Spinal cord (tissue), 10 donors: ENCODE results near the gene CAPN11. TPM values are rescaled to one million over a fixed set of nuclear protein-coding genes. Genes with fewer than 3 reads are reported as not detected.

Experiments used
- DNase-seq, 6 donors: peaks; one replicate each; pipeline versions ENCODE4 v3.0.0 to v3.0.0-alpha.2; 2013 to 2015; ENCODE audit warnings: low spot score in 6 of 6, low read depth in 4 of 6
- H3K27ac ChIP-seq: one replicate; pipeline ENCODE4 v1.5.1; 2013; ENCODE audit warnings: low read depth, low read length, control low read depth
- H3K27me3 ChIP-seq: one replicate; pipeline ENCODE4 v1.6.1; 2013; ENCODE audit warnings: low read length; ENCODE audit not compliant: control insufficient read depth, insufficient read depth
- H3K36me3 ChIP-seq: one replicate; pipeline ENCODE4 v1.6.1; 2013; ENCODE audit warnings: low read length; ENCODE audit not compliant: control insufficient read depth, insufficient read depth
- H3K4me1 ChIP-seq: one replicate; pipeline ENCODE4 v1.6.1; 2013; ENCODE audit warnings: low read length; ENCODE audit not compliant: control insufficient read depth, insufficient read depth
- H3K4me3 ChIP-seq: one replicate; pipeline ENCODE4 v1.5.1; 2013; ENCODE audit warnings: low read depth, low read length, control low read depth
- H3K9me3 ChIP-seq: one replicate; pipeline ENCODE4 v1.6.1; 2013; ENCODE audit warnings: low read length; ENCODE audit not compliant: control insufficient read depth, insufficient read depth
- WGBS: methylation state at CpG from one replicate; pipeline ENCODE4 v1.1.5; 2013; ENCODE audit warnings: missing lambda C conversion rate; ENCODE audit not compliant: insufficient coverage; 5-methylcytosine and 5-hydroxymethylcytosine counted together
- long read RNA-seq, 4 donors: transcript quantifications; one replicate each; lab custom pipeline, GENCODE V29; 2026
- polyA plus RNA-seq, 2 donors: library from polyadenylated mRNA; unstranded; fragments of 120-200 nt; gene quantifications; one replicate each; pipeline ENCODE4 v1.2.1, GENCODE V29; 2013; ENCODE audit not compliant: insufficient read length in 2 of 2
- total RNA-seq, 2 donors: library from RNA; depleted of rRNA in 1 of 2; stranded (reverse); fragments of 120-200 nt in 1 of 2; fragments of >200 nt in 1 of 2; gene quantifications; one replicate each; pipeline versions ENCODE4 v1.2.3 to v1.2.4, GENCODE V29; 2013 to 2014
- donor health status: healthy.

Gene CAPN11
- total RNA-seq (under 1 TPM; 0.17 to 0.20 TPM), polyA plus RNA-seq (under 1 TPM in 1 of 2 donors, not detected in 1; 0.17 TPM)
- long read RNA-seq, donor 1, result 0 reads
- long read RNA-seq, donor 2, result 0 reads
- long read RNA-seq, donor 3, result 0 reads
- long read RNA-seq, donor 4, result 0 reads

DNA sequence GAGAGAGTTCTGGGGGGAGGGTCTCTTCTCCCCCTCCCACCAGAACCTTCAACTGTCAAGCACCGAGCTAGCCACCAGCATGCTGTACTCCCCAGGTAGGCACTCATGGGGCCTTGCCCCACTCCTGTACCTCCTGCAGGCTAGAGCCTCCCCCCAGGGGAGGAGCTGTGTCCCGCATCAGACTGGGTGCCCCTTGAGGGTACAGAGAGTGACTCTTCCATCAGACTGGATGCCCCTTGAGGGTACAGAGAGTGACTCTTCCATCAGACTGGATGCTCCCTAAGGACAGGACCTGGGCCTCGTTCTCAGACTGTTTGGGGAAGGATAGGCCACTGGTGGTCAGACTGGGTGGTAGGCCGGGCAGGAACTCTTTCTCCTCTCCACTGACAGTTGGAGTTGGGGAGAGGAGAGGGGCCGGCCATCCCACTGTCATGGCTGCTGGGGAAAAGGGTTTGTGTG lies at the start of gene CAPN11:
Gene CAPN11, plus strand, starts transcription at position 51 of the 459 bp plus-strand sequence. Its CDS starts 29 bp downstream, at position 80.
- Histone ChIP-seq H3K9me3 (no peaks in the 10 kb centered on the region), H3K27me3 (no peaks in the 10 kb centered on the region), H3K27ac (no peak within 1 kb of the TSS), H3K4me1 (no peaks in the 10 kb centered on the region), H3K36me3 (peaks cover 19% of the 10 kb centered on the region), H3K4me3 (no peak within 1 kb of the TSS)
- no peak for DNase-seq
- WGBS, result 92% methylated on average over 2 of the region's 5 CpGs

- H3K27me3 ChIP-seq, result no peaks in the 10 kb centered on the region
- 78% methylated on average over 9 of the region's 10 CpGs for WGBS
- no peaks in the 10 kb centered on the region for H3K9me3 ChIP-seq
- peaks cover 64% of the 10 kb centered on the region for H3K36me3 ChIP-seq
- H3K27ac ChIP-seq, result no peak overlapping the region
- DNase-seq, result no peak
- peaks cover 7% of the 10 kb centered on the region for H3K4me1 ChIP-seq
- H3K4me3 ChIP-seq, result no peak overlapping the region
Measured at GRCh38 chr6:44109212-44109611, 49.4 kb upstream of the CAPN11 start.

DNA sequence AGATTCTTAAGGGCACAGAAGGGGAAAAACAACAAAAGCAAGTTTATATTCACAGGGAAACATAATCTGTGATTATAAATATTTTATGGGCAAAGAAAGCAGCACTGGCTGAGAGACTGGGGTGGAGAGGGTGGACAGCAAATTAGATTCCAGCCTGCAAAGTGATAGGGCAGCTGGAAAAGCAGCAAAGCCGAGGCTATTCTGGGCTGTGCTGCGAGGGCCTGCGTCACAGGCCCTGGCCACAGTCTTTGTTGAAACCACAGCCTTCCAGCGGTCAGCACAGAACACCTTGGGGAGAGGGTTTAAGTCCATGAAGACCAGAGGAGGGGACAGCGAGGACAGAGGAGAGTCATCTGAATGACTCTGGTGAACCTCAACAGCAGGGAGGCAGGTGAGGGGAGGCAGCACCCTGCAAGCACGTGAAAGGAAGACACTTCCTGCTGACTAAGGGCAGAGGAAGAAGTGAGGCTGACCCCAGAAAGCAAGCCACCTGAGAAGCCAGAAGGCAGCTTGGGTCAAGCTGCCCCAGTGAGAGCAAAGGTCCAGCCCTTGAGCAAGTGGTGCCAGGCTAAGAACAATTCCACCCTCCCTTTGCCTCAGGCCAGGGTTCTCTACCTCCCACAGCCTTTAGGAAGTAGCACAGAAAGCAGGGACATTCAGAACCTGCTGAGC lies 48.5 kb upstream of the CAPN11 start:
- Histone ChIP-seq H3K4me1 (peaks cover 7% of the 10 kb centered on the region), H3K27me3 (no peaks in the 10 kb centered on the region), H3K4me3 (no peak overlapping the region), H3K36me3 (peaks cover 70% of the 10 kb centered on the region), H3K9me3 (no peaks in the 10 kb centered on the region), H3K27ac (no peak overlapping the region)
- 89% methylated on average over 6 of the region's 6 CpGs for WGBS
- no peak for DNase-seq

DNA sequence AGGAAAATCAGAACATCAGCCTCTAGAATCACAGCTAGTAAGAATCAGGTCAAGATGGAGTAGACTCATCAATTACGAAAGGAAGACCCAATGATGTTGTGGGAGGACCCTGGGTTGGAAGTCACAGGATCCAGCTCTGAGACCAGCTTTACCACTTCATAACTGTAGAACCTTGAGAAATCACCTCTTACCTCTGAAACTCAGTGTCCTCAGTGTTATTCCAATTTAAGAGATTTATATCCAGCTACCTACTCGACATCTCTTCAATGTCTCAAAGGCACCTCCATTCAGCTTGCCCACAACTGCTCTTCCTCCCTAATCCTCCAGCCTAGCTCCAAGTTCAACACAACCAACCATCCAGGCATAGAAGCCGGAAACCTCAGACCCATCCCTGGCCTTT lies 47.7 kb upstream of the CAPN11 start:
- Histone ChIP-seq H3K36me3 (peaks cover 74% of the 10 kb centered on the region), H3K9me3 (no peaks in the 10 kb centered on the region), H3K27me3 (no peaks in the 10 kb centered on the region), H3K4me1 (peaks cover 9% of the 10 kb centered on the region), H3K27ac (no peak overlapping the region), H3K4me3 (no peak overlapping the region)
- 97% methylated on average over 2 of the region's 3 CpGs for WGBS
- DNase-seq, result no peak

- no peak overlapping the region for H3K4me3 ChIP-seq
Measured at GRCh38 chr6:44111434-44112417, 46.9 kb upstream of the CAPN11 start.

DNA sequence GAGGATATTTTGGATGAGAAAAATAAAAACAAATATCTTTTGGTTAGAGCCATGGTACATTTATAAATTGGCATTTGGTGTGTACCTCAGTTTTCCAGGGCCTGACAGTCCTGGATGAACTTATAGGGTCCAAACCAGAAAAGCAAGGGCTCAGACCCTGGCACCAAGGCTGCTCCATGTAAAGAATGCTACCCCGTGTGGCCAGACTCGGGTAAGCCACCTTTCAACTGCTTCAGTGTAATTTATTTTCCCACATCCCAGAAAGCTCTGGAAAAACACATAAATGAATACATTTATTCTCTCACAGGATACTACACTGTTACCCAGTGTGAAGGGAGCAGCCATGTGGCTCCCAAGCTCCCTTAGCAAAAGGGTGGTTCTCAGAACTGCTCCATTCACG lies 45.2 kb upstream of the CAPN11 start:
- Histone ChIP-seq H3K36me3 (peaks cover 60% of the 10 kb centered on the region), H3K27ac (no peak overlapping the region), H3K4me3 (no peak overlapping the region), H3K27me3 (no peaks in the 10 kb centered on the region), H3K9me3 (no peaks in the 10 kb centered on the region), H3K4me1 (peaks cover 10% of the 10 kb centered on the region)
- 47% methylated on average over 3 of the region's 3 CpGs for WGBS
- DNase-seq, result no peak

More at GRCh38 chr6:44111434-44112417, 46.9 kb upstream of the CAPN11 start:
- H3K27ac ChIP-seq, result no peak overlapping the region
- H3K36me3 ChIP-seq, result peaks cover 72% of the 10 kb centered on the region
- H3K4me1 ChIP-seq, result peaks cover 10% of the 10 kb centered on the region
- no peak for DNase-seq
- no peaks in the 10 kb centered on the region for H3K9me3 ChIP-seq
- WGBS, result 74% methylated on average over 4 of the region's 6 CpGs
- no peaks in the 10 kb centered on the region for H3K27me3 ChIP-seq

DNA sequence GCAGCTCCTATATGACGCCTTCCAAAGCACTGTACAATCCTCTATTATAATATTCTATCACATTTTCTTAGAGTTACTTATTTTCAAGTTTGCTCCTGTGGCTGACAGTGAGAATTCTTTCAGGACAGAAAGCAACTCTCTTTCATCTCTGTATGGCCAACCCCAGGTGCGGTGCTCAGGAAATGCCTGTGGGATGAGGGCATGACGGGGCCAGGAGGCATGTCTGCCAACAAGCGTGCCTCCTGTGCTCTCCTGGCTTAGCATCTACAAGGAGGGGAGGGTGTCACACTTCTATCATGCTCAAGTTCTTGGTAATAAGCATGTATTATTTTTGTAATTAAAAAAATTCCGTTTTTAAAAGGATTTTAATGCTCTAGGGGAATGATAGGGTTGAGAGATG lies 42.8 kb upstream of the CAPN11 start:
- WGBS, result 100% methylated on average over 1 of the region's 5 CpGs
- no peak overlapping the region for H3K4me3 ChIP-seq
- H3K36me3 ChIP-seq, result peaks cover 41% of the 10 kb centered on the region
- H3K27me3 ChIP-seq, result no peaks in the 10 kb centered on the region
- H3K9me3 ChIP-seq, result no peaks in the 10 kb centered on the region
- no peak overlapping the region for H3K27ac ChIP-seq
- DNase-seq, result no peak
- H3K4me1 ChIP-seq, result peaks cover 5% of the 10 kb centered on the region

- 67% methylated on average over 1 of the region's 4 CpGs for WGBS
- H3K27me3 ChIP-seq, result no peaks in the 10 kb centered on the region
- H3K4me3 ChIP-seq, result no peak overlapping the region
- no peak for DNase-seq
- no peak overlapping the region for H3K27ac ChIP-seq
- H3K9me3 ChIP-seq, result no peaks in the 10 kb centered on the region
- peaks cover 33% of the 10 kb centered on the region for H3K36me3 ChIP-seq
- H3K4me1 ChIP-seq, result peaks cover 10% of the 10 kb centered on the region
Measured at GRCh38 chr6:44116641-44117382, 41.8 kb upstream of the CAPN11 start.
